Endothelial cell of umbilical vein (primary cell): ENCODE results near the gene VPS51. TPM values are rescaled to one million over a fixed set of nuclear protein-coding genes. Genes with fewer than 3 reads are reported as not detected.

ENCODE experiments used
- BruUV-seq: library from RNA; stranded (reverse); fragments of 400-500 nt; replicated peaks from 2 replicates; lab custom pipeline; 2021; lab: Mats Ljungman, UMichigan
- CTCF ChIA-PET: fragments of 300-600, 350-600 bp; sonication (Branson Sonifier 250); formaldehyde crosslinking; loops from one replicate; lab custom pipeline; 2021; ENCODE audit warnings: antibody characterized with exemption, inconsistent platforms; lab: Charles Lee
- POLR2A ChIA-PET: fragments of 300-600, 350-600 bp; sonication (Branson Sonifier 250); formaldehyde crosslinking; loops from one replicate; lab custom pipeline; 2021; ENCODE audit warnings: antibody characterized with exemption, inconsistent platforms; lab: Charles Lee
- DNase-seq: peaks from one replicate; pipeline ENCODE4 v3.0.0-alpha.2; 2011; ENCODE audit warnings: low read depth, low spot score
- FAIRE-seq: peaks from 2 replicates; lab custom pipeline; 2011; peaks lifted over from hg19 to GRCh38; lab: Jason Lieb, UNC
- H2AFZ ChIP-seq: 2 replicates; pipeline ENCODE4 v1.6.0; 2012; ENCODE audit warnings: low read depth, low read length, control low read depth, inconsistent platforms
- H3K27ac ChIP-seq: 2 replicates; pipeline ENCODE4 v1.5.1; 2011; ENCODE audit warnings: low read depth, mild to moderate bottlenecking, control low read depth, low read length, moderate library complexity; ENCODE audit not compliant: insufficient read depth
- H3K27me3 ChIP-seq, 2 experiments: 2 replicates each; pipeline versions ENCODE4 v1.6.0 to v1.6.1; 2011; ENCODE audit warnings: low read length in 2 of 2, mixed read lengths in 1 of 2; ENCODE audit not compliant: control insufficient read depth in 2 of 2, insufficient read depth in 2 of 2
- H3K36me3 ChIP-seq, 2 experiments: 2 replicates in 1 of 2; 3 replicates in 1 of 2; pipeline ENCODE4 v1.5.1; 2011; ENCODE audit warnings: low read length in 2 of 2, mild to moderate bottlenecking in 1 of 2, moderate library complexity in 1 of 2; ENCODE audit not compliant: control insufficient read depth in 2 of 2, insufficient read depth in 2 of 2; ENCODE audit errors: extremely low read depth in 1 of 2
- H3K4me1 ChIP-seq: 3 replicates; pipeline ENCODE4 v1.5.1; 2011; ENCODE audit warnings: mild to moderate bottlenecking, low read length; ENCODE audit not compliant: control insufficient read depth, insufficient read depth; ENCODE audit errors: extremely low read depth
- H3K4me2 ChIP-seq: 2 replicates; pipeline ENCODE4 v1.6.1; 2011; ENCODE audit warnings: low read length, control low read depth, mixed read lengths; ENCODE audit not compliant: insufficient read depth
- H3K4me3 ChIP-seq, 3 experiments: fragments of 200-600 bp in 1 of 3; sonication (generic), shearing (Covaris generic) in 1 of 3; replicated peaks in 1 of 3; 2 replicates each; pipeline ENCODE4 v1.5.1; 2011 to 2016; ENCODE audit warnings: control low read depth in 3 of 3, low read length in 3 of 3, mild to moderate bottlenecking in 2 of 3, inconsistent platforms in 1 of 3, low read depth in 1 of 3, moderate library complexity in 1 of 3; ENCODE audit not compliant: insufficient read depth in 1 of 3
- H3K79me2 ChIP-seq: 2 replicates; pipeline ENCODE4 v1.6.0; 2012; ENCODE audit warnings: low read length, inconsistent platforms; ENCODE audit not compliant: control insufficient read depth, insufficient read depth
- H3K9ac ChIP-seq: replicated peaks from 2 replicates; pipeline ENCODE3; 2011; ENCODE audit warnings: low read length, control low read depth; ENCODE audit not compliant: insufficient read depth; ENCODE audit errors: extremely low read depth
- H3K9me1 ChIP-seq: replicated peaks from 3 replicates; pipeline ENCODE4 v1.6.0; 2011; ENCODE audit warnings: mild to moderate bottlenecking, low read length; ENCODE audit not compliant: control insufficient read depth, insufficient read depth; ENCODE audit errors: extremely low read depth
- H3K9me3 ChIP-seq: replicated peaks from 2 replicates; pipeline ENCODE4 v1.5.1; 2012; ENCODE audit warnings: low read length, inconsistent platforms; ENCODE audit not compliant: control insufficient read depth, insufficient read depth
- H4K20me1 ChIP-seq: replicated peaks from 2 replicates; pipeline ENCODE3; 2011; ENCODE audit warnings: mild to moderate bottlenecking, low read length; ENCODE audit not compliant: control insufficient read depth, insufficient read depth; ENCODE audit errors: extremely low read depth
- CTCF ChIP-seq, 2 donors: IDR thresholded peaks; 1 replicate in 1 of 2; 2 replicates in 1 of 2; pipeline ENCODE4 v1.5.1; 2011; ENCODE audit warnings: low read length in 2 of 2, mild to moderate bottlenecking in 2 of 2, moderate library complexity in 2 of 2, control low read depth in 1 of 2, inconsistent platforms in 1 of 2, low read depth in 1 of 2; ENCODE audit not compliant: insufficient read depth in 1 of 2; ENCODE audit errors: extremely low read depth in 1 of 2
- EZH2 ChIP-seq: IDR thresholded peaks from 2 replicates; pipeline ENCODE4 v1.6.1; 2012; ENCODE audit warnings: borderline replicate concordance, low read depth, mild to moderate bottlenecking, moderate library complexity, low read length, inconsistent platforms; ENCODE audit not compliant: severe bottlenecking
- FOS ChIP-seq: IDR thresholded peaks from 2 replicates; pipeline ENCODE4 v1.6.1; 2011; ENCODE audit warnings: mild to moderate bottlenecking, low read length, moderate library complexity, borderline replicate concordance; ENCODE audit not compliant: insufficient read depth
- GATA2 ChIP-seq: IDR thresholded peaks from 2 replicates; pipeline ENCODE4 v1.7.0; 2011; ENCODE audit warnings: low read depth, mild to moderate bottlenecking, moderate library complexity, mixed read lengths, low read length; ENCODE audit not compliant: insufficient read length, insufficient read depth
- JUN ChIP-seq: IDR thresholded peaks from 2 replicates; pipeline ENCODE4 v1.6.1; 2011; ENCODE audit warnings: borderline replicate concordance, low read depth; ENCODE audit not compliant: insufficient read length, insufficient read depth
- MAX ChIP-seq: IDR thresholded peaks from 2 replicates; pipeline ENCODE4 v1.6.1; 2011; ENCODE audit not compliant: insufficient read depth, insufficient read length
- MYC ChIP-seq: IDR thresholded peaks from one replicate; pipeline ENCODE4 v1.6.1; 2011; ENCODE audit warnings: mild to moderate bottlenecking, low read depth, low read length
- POLR2A ChIP-seq: IDR thresholded peaks from 2 replicates; pipeline ENCODE4 v1.6.1; 2012; ENCODE audit warnings: low read depth, mild to moderate bottlenecking, control low read depth, low read length
- POLR2AphosphoS5 ChIP-seq: IDR thresholded peaks from 2 replicates; pipeline ENCODE4 v1.6.1; 2012; ENCODE audit warnings: low read depth, mild to moderate bottlenecking, control low read depth, low read length, moderate library complexity; ENCODE audit not compliant: insufficient read depth
- dilution Hi-C: fragments of 300-500 bp; cut with MboI; formaldehyde crosslinking; loops from one replicate; pipeline ENCODE4 v1.15.0; 2019; ENCODE audit warnings: low sequenced_read_pairs; ENCODE audit not compliant: extremely low pct_ligation_motif_present
- intact Hi-C: fragments of 100-400 bp; cut with micrococcal nuclease; formaldehyde crosslinking; loops from one replicate; pipeline ENCODE4 v1.10.0; 2022
- polyA plus RNA-seq, 4 experiments: library from polyadenylated mRNA; depleted of rRNA in 3 of 4; stranded (reverse) in 3 of 4; unstranded in 1 of 4; fragments of >200 nt; gene quantifications; 2 replicates each; pipeline versions ENCODE4 v1.2.1 to v1.2.3, GENCODE V29; 2011 to 2012; ENCODE audit warnings: missing spikeins in 1 of 4
- total RNA-seq: library from RNA; stranded (reverse); gene quantifications from 2 replicates; pipeline ENCODE4 v1.2.3, GENCODE V29; 2021

Gene VPS51
- total and polyA plus RNA-seq, 2 donors (not counting 3 experiments of a cell fraction or from before 2014, with no cell fraction given): 108 to 146 TPM

GRCh38 chr11:65066315-65066714, 29.7 kb upstream of the VPS51 start:
- dilution Hi-C loops (no loop called here), intact Hi-C loops (no loop called here)
- Histone ChIP-seq H3K9me1 (no peaks in the 10 kb centered on the region), H3K36me3 (no peaks in the 10 kb centered on the region), H3K9me3 (no peaks in the 10 kb centered on the region), H3K4me1 (no peaks in the 10 kb centered on the region), H3K27me3 (no peaks in the 10 kb centered on the region), H2AFZ (no peak overlapping the region), H3K79me2 (no peaks in the 10 kb centered on the region), H3K4me3 (no peak overlapping the region), H3K9ac (no peak overlapping the region), H3K4me2 (no peak overlapping the region), H3K27ac (no peak overlapping the region), H4K20me1 (no peaks in the 10 kb centered on the region)
- FAIRE-seq (no peak), DNase-seq (no peak)
- ChIA-PET CTCF (no interaction called here), POLR2A (interaction anchor here (0.5 to 0.6 kb wide), 2 partner anchors 188 to 265 kb away, joined by 6 to 12 read pairs; no protein-coding TSS in a partner anchor)
- no TSS peak for BruUV-seq
- TF ChIP-seq MAX (no peak), POLR2AphosphoS5 (no peak), POLR2A (no peak), FOS (no peak), GATA2 (no peak), MYC (no peak), JUN (no peak), EZH2 (no peak), CTCF (IDR thresholded peaks at IDR 0.05; ENCODE audit: extremely low read depth in 1 of 2, insufficient read depth in 1 of 2, low read depth in 1 of 2, low read length in 2 of 2) (no peak)
